Measurements from ENCODE around the gene PRKACA.
"Not testable (repeated sequence)": the region's sequence is repeated elsewhere in the genome, so short reads cannot be mapped to it uniquely, and the experiment has no call there.

The PRKACA gene

DNA sequence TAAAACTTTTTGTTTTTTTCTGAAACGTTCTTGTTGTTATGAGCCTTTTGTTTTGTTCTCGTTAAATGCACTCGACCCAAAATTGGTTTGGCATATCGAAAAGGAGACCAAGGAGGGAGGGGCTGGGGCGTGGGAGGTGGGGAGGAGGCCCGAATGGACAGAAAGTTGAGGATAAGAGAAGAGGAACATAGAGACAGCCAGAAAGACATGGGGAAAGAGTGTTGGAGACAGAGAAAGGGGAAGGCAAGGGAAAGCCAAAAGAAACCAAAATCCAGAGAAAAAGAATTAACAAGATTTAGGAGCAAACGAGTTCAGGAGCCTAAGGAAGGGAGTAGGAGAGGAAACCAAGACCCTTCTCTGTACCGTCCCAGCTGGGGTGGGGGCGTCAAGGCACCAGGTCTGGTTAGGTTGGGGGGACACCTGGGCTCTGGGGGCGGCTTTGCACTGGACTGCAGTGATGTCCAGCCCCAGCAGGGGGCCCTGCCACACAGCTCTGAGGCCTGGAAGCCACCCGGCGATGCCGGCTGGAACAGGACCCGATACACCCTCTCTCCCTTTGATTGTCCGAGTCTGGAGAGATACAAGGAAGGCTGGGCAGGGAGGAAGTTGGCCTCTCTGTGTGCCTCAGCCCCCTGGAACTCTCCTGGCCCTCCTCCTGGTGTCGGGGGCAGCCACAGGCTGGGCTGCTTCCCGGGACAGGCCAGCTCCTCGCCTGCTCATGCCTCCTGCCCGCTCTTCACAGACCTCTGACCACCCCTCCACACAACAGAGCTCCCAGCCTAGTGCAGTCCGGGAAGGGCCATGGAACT, 30.4 kb upstream of the PRKACA start:
- peak; percentile 17 for DNase-seq

DNA sequence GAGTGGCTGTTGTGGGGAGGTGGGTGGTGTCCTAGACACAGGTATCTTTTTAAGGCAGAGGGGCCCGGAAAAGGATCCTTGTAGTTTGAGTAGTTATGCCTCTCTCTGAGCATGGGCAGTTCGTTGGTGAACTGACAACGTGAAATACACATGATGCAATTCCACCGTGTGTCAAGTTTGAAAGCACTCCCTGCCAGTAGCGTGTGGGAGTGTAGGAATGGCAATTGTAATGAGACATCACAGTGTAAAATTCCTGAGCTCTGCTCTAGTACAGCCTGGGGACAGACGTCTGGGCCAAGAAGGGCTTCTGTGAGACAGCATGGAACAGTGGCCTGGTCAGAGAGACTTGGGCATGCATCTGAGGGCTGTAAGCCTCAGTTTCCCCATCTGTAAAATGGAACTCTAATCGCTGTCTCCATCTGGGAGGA, 29.2 kb upstream of the PRKACA start:
- DNase-seq = no peak

DNA sequence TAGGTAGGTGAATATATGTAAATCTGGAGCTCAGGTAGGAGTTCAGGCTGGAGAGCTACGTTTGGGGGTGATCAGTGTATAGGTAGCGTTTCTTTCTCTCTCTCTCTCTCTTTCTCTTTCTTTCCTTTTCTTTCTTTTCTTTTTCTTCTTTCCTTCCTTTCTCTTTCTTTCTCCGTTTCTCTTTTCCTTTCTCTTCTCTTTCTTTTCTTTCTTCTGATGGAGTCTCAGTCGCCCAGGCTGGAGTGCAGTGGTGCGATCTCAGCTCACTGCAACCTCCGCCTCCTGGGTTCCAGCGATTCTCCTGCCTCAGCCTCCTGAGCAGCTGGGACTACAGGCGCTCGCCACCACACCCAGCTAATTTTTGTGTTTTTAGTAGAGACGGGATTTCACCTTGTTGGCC, 28.6 kb upstream of the PRKACA start:
- not testable (repeated sequence) for DNase-seq

GRCh38 chr19:14145381-14145780, 27.8 kb upstream of the PRKACA start:
- DNase-seq = no peak

GRCh38 chr19:14142262-14143190, 25.0 kb upstream of the PRKACA start:
- DNase-seq = no peak

DNA sequence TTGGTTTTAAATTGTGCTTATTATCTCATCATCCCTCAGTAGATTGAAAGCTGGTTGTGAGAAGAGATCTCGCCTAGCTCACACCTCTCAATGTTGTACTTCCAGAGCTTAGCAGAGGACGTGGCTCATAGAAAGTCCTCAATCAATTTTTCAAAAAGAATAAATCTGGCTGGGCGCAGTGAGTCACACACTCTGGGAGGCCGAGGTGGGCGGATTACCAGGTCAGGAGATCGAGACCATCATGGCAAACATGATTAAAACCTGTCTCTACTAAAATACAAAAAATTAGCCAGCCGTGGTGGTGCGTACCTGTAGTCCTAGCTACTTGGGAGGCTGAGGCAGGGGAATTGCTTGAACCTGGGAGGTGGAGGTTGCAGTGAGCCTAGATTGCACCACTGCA, 23.5 kb upstream of the PRKACA start:
- no peak for DNase-seq

DNA sequence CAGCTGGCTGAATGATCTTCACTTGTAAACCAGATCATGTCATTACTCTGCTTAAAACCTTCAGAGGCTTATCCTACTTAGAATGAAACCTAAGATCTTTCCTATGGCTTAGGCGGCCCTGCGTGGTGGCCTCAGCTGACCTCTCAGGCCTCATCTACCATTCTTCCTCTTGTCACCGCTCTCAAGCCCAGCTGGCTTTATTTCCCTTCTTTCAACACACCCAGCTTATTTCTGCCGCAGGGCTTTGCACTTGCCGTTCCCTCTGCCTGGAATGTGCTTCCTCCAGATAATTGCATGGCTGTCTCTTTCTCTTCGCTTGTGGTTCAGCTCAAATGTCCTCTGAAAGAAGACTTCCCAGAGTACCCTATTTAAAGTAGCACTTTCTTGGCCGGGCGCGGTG, 22.4 kb upstream of the PRKACA start:
- DNase-seq = no peak

- no peak for DNase-seq
These were observed 21.2 kb upstream of the PRKACA start for GRCh38 chr19:14138576-14139265.

DNA sequence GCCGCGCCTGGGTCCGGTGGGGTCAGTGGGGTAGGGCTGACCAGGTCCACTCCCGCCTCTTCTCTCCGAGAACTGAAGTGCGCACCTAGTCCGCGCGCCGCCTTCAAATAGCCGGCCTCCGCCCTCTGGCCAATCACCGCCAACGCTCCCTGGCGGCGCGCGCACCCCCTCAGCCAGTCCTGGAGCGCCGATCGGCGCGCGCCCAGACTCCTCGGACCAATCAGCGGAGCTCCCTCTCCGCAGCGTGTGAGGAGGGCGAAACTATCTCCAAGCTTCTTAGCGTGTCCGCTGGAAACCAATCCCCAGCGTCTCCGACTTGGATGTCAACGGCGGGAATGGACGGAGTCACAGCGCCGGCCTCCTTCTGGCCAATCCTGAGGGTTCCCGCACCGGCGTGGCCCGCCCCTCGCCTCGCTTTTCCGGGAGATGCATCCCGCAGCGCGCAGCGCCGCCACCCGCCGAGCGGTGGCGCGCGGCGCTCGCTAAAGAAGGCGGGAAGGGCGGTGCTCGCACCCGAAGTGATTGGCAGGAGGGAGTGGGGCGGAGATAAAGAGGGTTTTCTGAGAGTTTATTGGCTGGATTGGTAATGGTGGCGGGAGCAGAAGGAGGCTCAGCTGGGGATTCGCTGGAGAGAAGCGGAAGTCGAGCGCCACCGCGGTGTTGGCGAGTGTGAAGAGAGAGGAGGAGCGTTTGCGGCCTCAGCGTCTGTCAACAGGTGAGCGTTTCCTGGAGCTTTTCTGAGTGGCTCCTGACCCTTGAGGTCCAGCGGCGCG, 19.1 kb upstream of the PRKACA start, which contains the start of gene ASF1B:
TSS of gene ASF1B (minus strand) at position 81 of the 773 bp plus-strand sequence. CDS start 133 bp downstream, outside the sequence.
- DNase-seq = peak; percentile 99

DNA sequence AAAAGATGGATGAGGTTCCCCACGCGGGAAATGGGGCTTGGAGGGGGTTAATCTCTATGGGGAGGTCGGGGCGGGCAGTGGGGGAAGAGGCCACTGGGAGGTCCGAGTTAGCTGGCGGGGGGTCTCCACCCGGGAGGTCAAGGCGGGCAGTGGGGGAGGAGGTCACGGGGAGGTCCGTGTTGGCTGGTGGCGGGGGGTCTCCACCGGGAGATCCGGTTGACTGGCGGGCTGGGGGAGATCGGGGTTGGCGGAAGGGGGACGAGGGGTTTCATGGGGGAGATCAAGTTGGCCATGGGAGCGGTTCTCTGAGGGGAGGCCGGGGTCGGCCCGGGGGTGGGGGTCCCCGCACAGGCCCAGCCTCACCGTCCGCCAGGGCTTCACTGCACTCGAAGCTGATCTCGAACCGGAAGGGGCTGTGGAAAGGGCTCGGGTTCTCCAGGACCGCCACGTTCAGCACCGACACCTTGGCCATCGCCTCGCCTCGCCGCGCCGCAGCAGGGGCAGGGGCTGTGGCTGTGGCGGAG, 18.5 kb upstream of the PRKACA start:
- no peak for DNase-seq

DNA sequence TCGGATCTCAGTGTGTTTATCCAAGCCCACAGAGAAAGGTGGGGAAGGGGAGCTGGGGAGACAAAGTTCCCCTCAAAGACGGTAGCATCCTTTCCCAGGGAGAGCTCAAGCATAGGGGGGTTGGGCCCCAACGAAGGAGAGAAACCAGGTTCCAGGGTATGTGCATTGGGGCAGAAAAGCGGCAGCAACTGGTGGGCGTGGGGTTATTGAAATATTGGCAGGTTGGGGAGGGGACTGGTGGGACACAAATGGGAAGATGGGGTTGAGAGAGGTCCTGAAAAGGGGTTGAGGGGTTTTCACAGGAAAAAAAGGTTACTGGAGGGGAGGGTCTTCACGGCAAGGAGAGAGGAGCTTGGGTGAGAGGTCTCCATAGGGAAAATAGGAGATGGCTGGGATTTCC, 17.8 kb upstream of the PRKACA start:
- DNase-seq = no peak

GRCh38 chr19:14127929-14128509, 10.5 kb upstream of the PRKACA start:
- no peak for DNase-seq

DNA sequence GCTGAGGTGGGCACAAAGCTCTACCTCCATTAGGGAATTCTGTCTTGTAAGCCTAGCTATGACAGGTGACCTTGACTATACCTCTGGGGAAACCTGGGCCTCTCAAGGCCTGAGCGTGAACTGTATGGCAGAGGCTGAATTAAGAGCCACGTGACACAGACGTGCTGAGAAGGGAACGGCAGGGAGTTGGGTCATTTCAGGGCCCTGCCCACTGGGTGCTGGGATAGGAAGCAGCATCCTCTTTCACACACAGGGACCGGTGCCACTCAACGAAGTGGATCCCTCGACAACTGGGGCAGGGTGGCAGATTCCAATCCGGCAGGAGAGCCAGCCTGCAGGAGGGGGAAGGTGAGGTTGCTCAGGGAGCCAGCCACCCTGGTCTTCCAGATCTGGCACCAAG, 9.6 kb upstream of the PRKACA start:
- no peak for DNase-seq

DNA sequence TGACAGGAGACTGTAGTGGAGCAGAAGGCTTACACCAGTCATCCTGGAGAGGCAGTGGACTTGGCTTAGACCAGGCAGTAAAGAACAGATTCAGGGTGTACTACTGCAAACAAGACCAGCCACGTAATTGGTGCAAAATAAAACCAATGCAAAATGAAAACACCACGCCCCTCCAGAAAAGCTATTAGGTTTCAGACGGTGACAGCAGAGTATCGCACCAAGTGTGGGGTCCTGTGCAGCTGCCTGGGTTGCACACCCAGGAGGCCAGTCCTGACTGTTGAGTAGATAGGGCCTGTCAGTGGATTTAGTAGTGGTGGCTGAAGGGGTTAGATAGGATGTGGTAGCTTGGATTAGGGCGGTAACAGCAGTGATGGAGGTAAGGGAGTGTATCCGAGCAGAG, 5.4 kb upstream of the PRKACA start:
- no peak for DNase-seq

GRCh38 chr19:14120497-14120780, 2.9 kb upstream of the PRKACA start:
- DNase-seq = no peak

GRCh38 chr19:14119644-14120496, 2.3 kb upstream of the PRKACA start:
- no peak for DNase-seq

DNA sequence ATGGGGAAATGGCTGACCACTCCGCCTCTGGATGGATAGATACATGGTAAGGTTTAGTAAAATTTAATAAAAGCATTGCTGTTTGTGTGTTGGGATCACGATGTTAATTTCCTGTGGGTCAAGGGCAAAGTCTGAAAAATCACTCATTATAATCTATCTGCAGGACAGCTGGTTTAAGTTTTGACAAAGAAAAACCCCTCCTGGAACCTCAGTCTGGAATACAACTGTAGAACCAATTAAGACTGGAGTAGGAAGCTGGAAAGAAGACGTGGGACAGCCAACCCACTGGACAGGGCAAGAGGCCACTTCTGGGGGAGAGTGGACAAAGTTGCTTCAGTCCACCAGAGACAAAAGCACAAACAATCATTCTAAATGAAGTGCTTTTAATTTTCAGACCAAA, 1.6 kb upstream of the PRKACA start:
- no peak for DNase-seq

GRCh38 chr19:14118165-14119051, 846 bp upstream of the PRKACA start:
- peak; percentile 52 for DNase-seq

- DNase-seq = no peak
These were observed 514 bp downstream of the PRKACA start for GRCh38 chr19:14116918-14117578.
